Endodermal cell (in vitro differentiated cells): ENCODE results near the gene SAMD14. TPM values are rescaled to one million over a fixed set of nuclear protein-coding genes. Genes with fewer than 3 reads are reported as not detected.

Experiments
- DNase-seq: peaks from one replicate; pipeline ENCODE4 v3.0.0-alpha.2; 2017
- H3K27ac ChIP-seq: 2 replicates; pipeline ENCODE4 v1.5.1; 2013; ENCODE audit warnings: mild to moderate bottlenecking, low read depth, low read length, moderate library complexity
- H3K27me3 ChIP-seq: 2 replicates; pipeline ENCODE4 v1.6.1; 2013; ENCODE audit warnings: mild to moderate bottlenecking, low read length, moderate library complexity; ENCODE audit not compliant: insufficient read depth, control insufficient read depth, poor library complexity, severe bottlenecking
- H3K36me3 ChIP-seq: 2 replicates; pipeline ENCODE4 v1.7.0; 2013; ENCODE audit warnings: mild to moderate bottlenecking, low read length, moderate library complexity; ENCODE audit not compliant: control insufficient read depth, insufficient read depth
- H3K4me1 ChIP-seq: one replicate; pipeline ENCODE4 v1.7.0; 2013; ENCODE audit warnings: low read length; ENCODE audit not compliant: control insufficient read depth, insufficient read depth
- H3K4me3 ChIP-seq: 2 replicates; pipeline ENCODE4 v1.5.1; 2013; ENCODE audit warnings: mild to moderate bottlenecking, low read length, moderate library complexity
- H3K9ac ChIP-seq: 2 replicates; pipeline ENCODE4 v1.6.1; 2013; ENCODE audit warnings: mild to moderate bottlenecking, low read length, moderate library complexity; ENCODE audit not compliant: poor library complexity, severe bottlenecking; ENCODE audit errors: extremely low read depth
- H3K9me3 ChIP-seq: 2 replicates; pipeline ENCODE4 v1.6.1; 2013; ENCODE audit warnings: mild to moderate bottlenecking, low read length, moderate library complexity; ENCODE audit not compliant: control insufficient read depth
- H3K27ac Mint-ChIP-seq: 2 replicates; pipeline ENCODE4 v1.8.0; 2020; ENCODE audit warnings: mixed read lengths
- H3K27me3 Mint-ChIP-seq: 2 replicates; pipeline ENCODE4 v1.8.0; 2021; ENCODE audit warnings: mild to moderate bottlenecking, mixed read lengths; ENCODE audit not compliant: insufficient read depth
- H3K36me3 Mint-ChIP-seq: 2 replicates; pipeline ENCODE4 v1.8.0; 2020; ENCODE audit warnings: low read depth, mixed read lengths
- H3K4me1 Mint-ChIP-seq: 2 replicates; pipeline ENCODE4 v1.8.0; 2020; ENCODE audit warnings: mixed read lengths
- H3K4me3 Mint-ChIP-seq: 2 replicates; pipeline ENCODE4 v1.8.0; 2020; ENCODE audit warnings: mild to moderate bottlenecking, moderate library complexity, mixed read lengths
- H3K9me3 Mint-ChIP-seq: 2 replicates; pipeline ENCODE4 v1.8.0; 2020; ENCODE audit warnings: mild to moderate bottlenecking, mixed read lengths
- WGBS, 2 experiments: methylation state at CpG; one replicate each; pipeline versions ENCODE4 v1.1.5 to v1.1.7; 2013; ENCODE audit warnings: missing lambda C conversion rate in 2 of 2, mixed read lengths in 1 of 2; ENCODE audit not compliant: insufficient coverage in 1 of 2, insufficient read length in 1 of 2; 5-methylcytosine and 5-hydroxymethylcytosine counted together
- total RNA-seq, 2 donors: library from RNA; stranded (reverse); fragmentation: NEBNext Ultra II Directional in 1 of 2; extraction: Animal tissue kit (Norgen Biotek cat#: 25700) in 1 of 2; gene quantifications; 2 replicates in 1 of 2; 3 replicates in 1 of 2; pipeline ENCODE4 v1.2.1, GENCODE V29; 2021
- TF ChIP-seq, protein P1 (sequence below): fragments of 200-600 bp; sonication (generic); conservative IDR thresholded peaks from 2 replicates; pipeline ENCODE4 v1.5.0; 2021; ENCODE audit warnings: antibody characterized with exemption, mild to moderate bottlenecking

Gene SAMD14
- total RNA-seq, 2 donors from 2014 or later = 9.5 to 23.2 TPM

GRCh38 chr17:50135316-50136095 lies 5.5 kb upstream of the SAMD14 start:
- no peaks in the 10 kb centered on the region for H3K9me3 ChIP-seq
- peaks cover 3% of the 10 kb centered on the region for H3K4me1 ChIP-seq
- peaks cover 12% of the 10 kb centered on the region for H3K4me1 Mint-ChIP-seq
- peaks cover 48% of the 10 kb centered on the region for H3K36me3 ChIP-seq
- no peak overlapping the region for H3K27ac Mint-ChIP-seq
- TF ChIP-seq, protein P1, sequence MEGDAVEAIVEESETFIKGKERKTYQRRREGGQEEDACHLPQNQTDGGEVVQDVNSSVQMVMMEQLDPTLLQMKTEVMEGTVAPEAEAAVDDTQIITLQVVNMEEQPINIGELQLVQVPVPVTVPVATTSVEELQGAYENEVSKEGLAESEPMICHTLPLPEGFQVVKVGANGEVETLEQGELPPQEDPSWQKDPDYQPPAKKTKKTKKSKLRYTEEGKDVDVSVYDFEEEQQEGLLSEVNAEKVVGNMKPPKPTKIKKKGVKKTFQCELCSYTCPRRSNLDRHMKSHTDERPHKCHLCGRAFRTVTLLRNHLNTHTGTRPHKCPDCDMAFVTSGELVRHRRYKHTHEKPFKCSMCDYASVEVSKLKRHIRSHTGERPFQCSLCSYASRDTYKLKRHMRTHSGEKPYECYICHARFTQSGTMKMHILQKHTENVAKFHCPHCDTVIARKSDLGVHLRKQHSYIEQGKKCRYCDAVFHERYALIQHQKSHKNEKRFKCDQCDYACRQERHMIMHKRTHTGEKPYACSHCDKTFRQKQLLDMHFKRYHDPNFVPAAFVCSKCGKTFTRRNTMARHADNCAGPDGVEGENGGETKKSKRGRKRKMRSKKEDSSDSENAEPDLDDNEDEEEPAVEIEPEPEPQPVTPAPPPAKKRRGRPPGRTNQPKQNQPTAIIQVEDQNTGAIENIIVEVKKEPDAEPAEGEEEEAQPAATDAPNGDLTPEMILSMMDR = no peak
- no peak for DNase-seq
- no peaks in the 10 kb centered on the region for H3K27me3 ChIP-seq
- H3K36me3 Mint-ChIP-seq = peaks cover 39% of the 10 kb centered on the region
- no peaks in the 10 kb centered on the region for H3K9me3 Mint-ChIP-seq
- no peak overlapping the region for H3K27ac ChIP-seq
- no peak overlapping the region for H3K4me3 ChIP-seq
- H3K4me3 Mint-ChIP-seq = no peak overlapping the region
- H3K9ac ChIP-seq = no peak overlapping the region
- 89 to 94% methylated on average over 6 to 16 of the region's 16 CpGs for WGBS, 2 experiments
- peaks cover 17% of the 10 kb centered on the region for H3K27me3 Mint-ChIP-seq

DNA sequence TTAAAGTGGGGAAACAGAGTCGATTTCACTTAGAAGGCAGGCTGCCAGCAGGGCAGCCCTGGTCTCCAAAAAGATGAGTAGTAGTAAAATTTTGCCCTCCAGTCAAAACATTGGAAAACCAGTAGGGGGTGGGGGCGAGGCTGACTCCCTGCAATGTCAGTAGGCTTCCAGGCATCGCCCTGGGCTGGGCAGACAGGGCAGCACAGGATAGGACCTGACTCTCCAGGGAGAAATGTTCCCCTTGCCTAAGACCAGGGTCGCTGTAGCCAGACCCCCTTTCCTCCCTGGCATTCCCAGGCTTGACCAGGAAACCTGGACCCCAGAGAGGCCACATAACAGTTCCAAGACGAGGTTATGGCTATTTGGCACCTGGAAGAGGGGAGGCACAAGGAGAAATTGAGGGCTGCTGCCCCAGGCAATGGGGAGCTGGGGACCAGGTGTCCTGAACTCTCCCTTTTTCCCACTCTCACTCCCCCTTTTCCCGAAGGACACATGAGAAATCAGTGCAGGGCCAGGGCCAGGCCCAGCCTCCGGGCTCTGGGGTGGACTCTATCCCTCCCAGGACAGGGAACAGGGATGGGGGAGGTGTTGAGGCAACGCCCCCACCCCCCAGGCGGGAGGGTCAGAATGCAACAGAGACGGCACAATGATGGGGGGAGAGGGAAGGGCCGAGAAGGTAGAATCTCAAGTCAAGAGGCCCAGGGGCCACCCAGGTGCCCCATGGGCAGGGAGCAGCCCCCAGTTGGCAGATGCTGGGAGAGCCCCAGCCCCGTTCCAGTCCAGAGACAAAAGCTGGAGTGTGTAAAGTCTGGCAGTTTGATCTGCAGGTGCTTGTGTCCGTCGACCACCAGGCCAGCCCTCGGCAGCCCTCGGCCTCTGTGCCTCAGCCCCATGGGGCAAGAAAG lies 4.5 kb upstream of the SAMD14 start:
- TF ChIP-seq, protein P1 = no peak
- no peaks in the 10 kb centered on the region for H3K27me3 ChIP-seq
- Mint-ChIP-seq H3K4me1 (peaks cover 11% of the 10 kb centered on the region), H3K9me3 (no peaks in the 10 kb centered on the region), H3K36me3 (peaks cover 29% of the 10 kb centered on the region), H3K4me3 (no peak overlapping the region), H3K27ac (no peak overlapping the region), H3K27me3 (peaks cover 23% of the 10 kb centered on the region)
- no peaks in the 10 kb centered on the region for H3K9me3 ChIP-seq
- no peak overlapping the region for H3K4me3 ChIP-seq
- no peak overlapping the region for H3K9ac ChIP-seq
- H3K4me1 ChIP-seq = no peaks in the 10 kb centered on the region
- peak; percentile 66 for DNase-seq
- no peak overlapping the region for H3K27ac ChIP-seq
- peaks cover 41% of the 10 kb centered on the region for H3K36me3 ChIP-seq
- WGBS, 2 experiments = 68 to 77% methylated on average over 6 to 16 of the region's 16 CpGs

- 48 to 49% methylated on average over 10 to 14 of the region's 16 CpGs for WGBS, 2 experiments
- H3K4me3 ChIP-seq = no peak overlapping the region
- no peak overlapping the region for H3K9ac ChIP-seq
- TF ChIP-seq, protein P1 = no peak
- no peaks in the 10 kb centered on the region for H3K9me3 Mint-ChIP-seq
- peaks cover 26% of the 10 kb centered on the region for H3K36me3 Mint-ChIP-seq
- H3K4me1 Mint-ChIP-seq = peaks cover 14% of the 10 kb centered on the region
- no peak overlapping the region for H3K27ac ChIP-seq
- DNase-seq = peak; percentile 74
- H3K27me3 Mint-ChIP-seq = peaks cover 25% of the 10 kb centered on the region
- H3K4me1 ChIP-seq = no peaks in the 10 kb centered on the region
- H3K4me3 Mint-ChIP-seq = no peak overlapping the region
- H3K36me3 ChIP-seq = peaks cover 34% of the 10 kb centered on the region
- H3K27ac Mint-ChIP-seq = no peak overlapping the region
- H3K9me3 ChIP-seq = no peaks in the 10 kb centered on the region
- H3K27me3 ChIP-seq = no peaks in the 10 kb centered on the region
Measured at GRCh38 chr17:50133769-50134099, 3.8 kb upstream of the SAMD14 start.
